GM19468 (cell line): ENCODE measurements around the gene SLC24A3.

Experiments used
- ATAC-seq: cut with Tn5 transposase; IDR thresholded peaks from one replicate; pipeline ENCODE4 v1.9.1; 2021; ENCODE audit warnings: mild to moderate bottlenecking, moderate library complexity, moderate number of reproducible peaks; ENCODE audit not compliant: unreplicated experiment; ENCODE audit errors: extremely low read depth

The SLC24A3 gene

GRCh38 chr20:19236371-19237055 is 24.1 kb downstream of the SLC24A3 start:
- no peak for ATAC-seq

GRCh38 chr20:19241440-19241839 is 29.0 kb downstream of the SLC24A3 start:
- no peak for ATAC-seq

DNA sequence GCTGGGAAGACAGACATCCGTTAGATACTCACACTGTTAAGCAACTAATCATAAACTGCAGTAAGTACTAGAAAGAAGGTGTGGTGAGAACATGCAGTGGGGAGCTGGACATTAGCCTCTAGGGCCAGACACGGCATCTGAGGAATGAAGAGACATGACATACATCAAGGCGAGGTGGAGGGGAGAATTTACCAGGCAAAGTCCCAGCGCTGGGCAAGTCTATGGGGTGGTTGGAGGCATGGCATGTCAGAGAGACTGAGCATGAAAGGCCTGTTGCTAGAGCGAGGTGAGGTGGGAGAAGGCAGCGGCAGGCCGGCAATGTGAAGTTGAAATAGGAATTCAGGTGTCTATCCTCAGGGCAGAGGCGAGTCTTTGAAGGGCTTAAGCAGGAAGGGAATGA is 31.8 kb downstream of the SLC24A3 start:
- ATAC-seq = no peak

DNA sequence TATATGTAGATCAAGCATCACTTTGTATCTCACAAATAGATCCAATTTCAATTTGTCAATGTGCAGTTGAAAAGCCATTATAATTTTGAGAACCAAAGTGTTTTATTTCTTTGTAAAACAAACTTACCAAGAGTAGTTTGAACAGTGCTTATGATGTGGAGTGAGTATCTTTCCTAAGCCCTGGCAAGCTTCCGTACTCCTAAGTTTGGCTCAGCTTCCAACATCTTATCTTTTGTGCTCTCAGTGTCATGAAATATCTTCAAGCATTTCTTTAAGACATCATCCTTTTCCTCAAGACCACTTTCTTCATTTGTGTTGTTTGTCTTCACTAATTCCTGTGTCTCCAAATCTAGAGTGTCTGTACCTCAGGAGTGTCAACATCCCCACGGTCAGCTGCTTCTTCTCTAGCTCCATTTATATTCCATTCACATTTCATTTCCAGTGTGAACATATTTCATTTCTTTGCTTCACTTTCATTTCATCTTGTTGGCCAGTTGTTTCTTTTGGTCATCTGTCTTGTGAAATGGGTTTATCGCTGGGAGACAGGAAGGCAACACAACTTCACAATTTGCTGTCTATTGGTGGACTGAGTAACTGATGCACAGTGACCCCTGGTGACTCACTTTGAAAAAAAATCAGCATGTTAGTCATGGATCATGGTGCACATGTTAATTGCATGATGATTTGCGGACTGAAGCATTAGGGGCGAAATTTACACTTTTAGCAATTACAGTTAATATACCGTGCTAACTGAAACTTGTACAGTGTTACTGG is 36.9 kb downstream of the SLC24A3 start:
- ATAC-seq = no peak

DNA sequence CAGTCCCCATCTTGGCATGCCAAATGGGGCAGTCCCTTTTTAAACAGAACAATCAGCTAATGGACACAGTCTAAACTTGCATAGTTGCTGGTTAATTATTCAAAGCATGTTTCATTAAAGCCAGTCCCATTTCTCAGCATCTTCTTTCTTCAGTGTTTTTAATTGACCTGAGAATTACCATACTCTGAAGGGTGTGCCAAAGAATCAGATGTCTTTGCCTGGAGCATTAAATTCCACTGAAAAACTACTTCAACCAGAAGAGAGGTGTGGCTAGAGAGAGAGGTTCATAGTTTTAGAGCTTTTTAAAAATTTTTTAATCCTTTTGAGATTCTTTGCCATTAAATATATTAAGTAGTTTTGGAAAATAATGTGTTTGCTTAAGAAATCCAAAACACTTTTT is 37.9 kb downstream of the SLC24A3 start:
- no peak for ATAC-seq

- no peak for ATAC-seq
Measured at GRCh38 chr20:19251506-19251905, 39.1 kb downstream of the SLC24A3 start.

GRCh38 chr20:19251958-19252357 is 39.5 kb downstream of the SLC24A3 start:
- ATAC-seq = no peak

- ATAC-seq = no peak
Measured at GRCh38 chr20:19252451-19253120, 40.1 kb downstream of the SLC24A3 start.

GRCh38 chr20:19253316-19253715 is 40.9 kb downstream of the SLC24A3 start:
- no peak for ATAC-seq

- no peak for ATAC-seq
Measured at GRCh38 chr20:19253916-19254820, 41.7 kb downstream of the SLC24A3 start.

- ATAC-seq = no peak
Measured at GRCh38 chr20:19254956-19255355, 42.5 kb downstream of the SLC24A3 start.

DNA sequence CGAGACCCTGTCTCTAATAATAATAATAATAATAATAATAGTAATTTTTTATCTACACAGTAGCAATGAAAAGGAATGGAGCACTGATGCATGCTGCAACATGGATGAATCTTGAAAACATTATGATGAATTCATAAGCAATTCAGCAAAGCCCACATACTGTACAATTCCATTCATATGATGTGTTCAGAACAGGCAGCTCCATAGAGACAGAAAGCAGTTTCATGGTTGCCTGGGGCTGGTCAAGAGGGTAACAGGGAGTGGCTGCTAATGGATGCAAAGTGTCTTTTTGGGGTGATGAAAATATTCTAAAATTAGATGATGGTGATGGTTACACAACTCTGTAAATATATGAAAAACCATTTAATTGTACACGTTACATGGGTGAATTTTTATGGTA is 43.6 kb downstream of the SLC24A3 start:
- ATAC-seq = no peak

GRCh38 chr20:19256906-19257595 is 44.6 kb downstream of the SLC24A3 start:
- no peak for ATAC-seq

- ATAC-seq = no peak
Measured at GRCh38 chr20:19257865-19258264, 45.4 kb downstream of the SLC24A3 start.

DNA sequence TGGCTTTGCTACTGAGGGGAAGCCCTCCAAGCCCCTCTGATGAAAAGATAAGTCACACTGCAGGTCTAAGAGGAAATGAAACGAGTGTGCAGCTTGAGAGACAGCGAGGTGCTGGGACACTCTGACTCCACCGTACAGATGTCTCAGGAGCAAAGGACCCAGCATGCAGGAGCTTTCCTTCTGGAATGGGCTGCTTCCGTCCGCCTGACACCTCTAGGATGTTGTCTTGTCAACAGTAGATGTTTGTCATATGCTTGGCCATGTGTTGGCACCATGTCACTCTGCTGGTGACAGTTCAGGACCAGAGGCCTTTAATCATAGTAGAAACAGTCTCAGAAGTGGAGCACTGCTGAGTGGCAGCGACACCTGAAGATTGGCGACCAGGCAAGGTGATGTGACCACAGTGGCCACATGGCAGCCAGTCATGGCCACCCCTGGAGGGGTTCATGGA is 46.7 kb downstream of the SLC24A3 start:
- ATAC-seq = no peak

DNA sequence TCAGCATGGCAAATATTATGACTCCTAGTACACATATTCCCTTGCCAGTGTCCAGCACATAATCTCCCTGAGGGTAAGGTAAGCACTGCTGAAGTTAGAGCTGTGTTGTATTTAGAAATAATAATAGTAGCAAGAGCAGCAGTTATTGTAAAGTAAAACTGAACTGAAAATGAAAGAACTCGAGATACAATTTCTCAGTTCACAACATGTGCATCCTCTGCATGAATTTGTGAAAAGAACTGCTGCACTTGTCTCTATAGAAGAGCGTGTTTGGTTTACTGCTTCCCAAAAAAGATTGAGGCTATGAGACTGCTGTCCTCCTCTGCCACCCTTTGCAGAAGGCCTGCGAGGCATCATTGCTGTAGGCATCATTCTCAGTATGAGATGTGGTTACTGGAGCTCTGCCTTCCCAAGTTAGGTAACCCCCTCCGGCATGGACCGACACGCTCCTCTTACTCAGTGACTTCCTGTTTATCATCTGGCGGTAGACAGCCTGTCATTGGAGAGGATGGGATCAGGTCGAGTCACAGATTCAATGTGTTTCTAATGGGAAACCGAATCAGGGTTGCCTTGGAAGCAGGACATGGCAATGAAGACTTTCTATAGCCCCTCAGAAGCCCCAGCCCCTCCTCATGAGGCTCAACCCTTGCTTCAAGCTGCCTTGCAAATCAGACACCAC is 48.1 kb downstream of the SLC24A3 start:
- ATAC-seq = no peak

DNA sequence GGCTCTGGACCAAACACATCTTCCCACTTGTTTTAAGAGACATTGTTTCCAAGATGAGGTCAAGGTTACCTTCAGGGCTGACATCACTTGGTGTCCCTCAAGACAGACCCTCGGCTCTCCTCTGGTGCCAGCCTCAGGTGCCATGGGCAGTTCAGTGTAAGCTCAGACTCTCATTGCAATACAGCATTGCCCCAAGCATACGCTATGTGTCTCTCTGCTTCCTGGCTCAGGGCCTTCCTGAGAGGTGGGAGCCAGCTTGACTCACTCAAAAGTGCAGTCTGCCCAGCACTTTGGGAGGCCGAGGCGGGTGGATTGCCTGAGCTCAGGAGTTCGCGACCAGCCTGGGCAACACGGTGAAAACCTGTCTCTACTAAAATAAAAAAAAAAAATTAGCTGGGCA is 51.7 kb downstream of the SLC24A3 start:
- ATAC-seq = no peak

DNA sequence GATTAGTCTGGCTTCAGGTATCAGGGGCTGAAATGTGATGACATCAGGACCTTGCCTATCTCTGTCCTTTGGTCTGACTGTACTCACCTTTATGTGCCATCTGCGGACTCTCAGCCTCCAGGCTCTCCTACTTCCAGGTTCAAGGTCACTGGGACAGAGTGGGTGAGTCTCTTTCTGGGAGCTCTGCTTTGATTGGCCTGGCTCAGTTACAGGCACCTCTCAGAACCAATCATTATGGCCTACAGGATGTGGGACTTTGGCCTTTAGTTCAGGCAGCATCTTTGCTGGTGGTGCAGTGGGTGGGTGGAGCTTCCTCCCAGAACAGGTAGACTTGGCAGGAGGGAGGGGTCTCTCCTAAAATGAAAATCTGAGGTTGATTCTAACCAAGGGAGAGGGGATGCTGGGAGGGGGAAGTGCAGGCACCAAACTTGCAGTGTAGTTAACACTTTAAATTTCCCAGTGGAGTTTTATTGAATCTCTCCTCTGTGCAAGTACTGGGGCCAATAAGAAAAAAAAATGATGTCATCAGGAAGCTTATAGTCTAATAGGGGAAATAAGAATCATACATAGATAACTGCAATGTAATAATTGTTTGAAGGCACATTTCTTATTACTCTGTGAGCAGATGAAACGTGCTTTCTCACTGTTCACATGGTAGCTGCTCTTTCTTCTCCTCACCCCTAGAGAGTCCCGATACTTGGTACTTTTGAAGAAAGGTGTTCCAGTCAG is 53.4 kb downstream of the SLC24A3 start:
- ATAC-seq = no peak
